Adipocyte (in vitro differentiated cells): ENCODE results near the gene CHMP6.

Experiments
- DNase-seq: peaks from one replicate; pipeline ENCODE4 v3.0.0-alpha.2; 2015; ENCODE audit warnings: low read depth
- H3K27me3 ChIP-seq: replicated peaks from 2 replicates; pipeline ENCODE4 v1.7.0; 2013; ENCODE audit warnings: mild to moderate bottlenecking, low read length, moderate library complexity; ENCODE audit not compliant: control insufficient read depth, insufficient read depth
- H3K36me3 ChIP-seq: 2 replicates; pipeline ENCODE4 v1.7.0; 2013; ENCODE audit warnings: low read length, mild to moderate bottlenecking, moderate library complexity; ENCODE audit not compliant: control insufficient read depth, insufficient read depth, severe bottlenecking
- H3K4me1 ChIP-seq: 2 replicates; pipeline ENCODE4 v1.7.0; 2013; ENCODE audit warnings: mild to moderate bottlenecking, low read length, moderate library complexity; ENCODE audit not compliant: control insufficient read depth, insufficient read depth
- H3K4me3 ChIP-seq: 2 replicates; pipeline ENCODE4 v1.7.0; 2013; ENCODE audit warnings: mild to moderate bottlenecking, low read length, moderate library complexity
- H3K9ac ChIP-seq: 2 replicates; pipeline ENCODE4 v1.7.0; 2013; ENCODE audit warnings: mild to moderate bottlenecking, low read length, moderate library complexity
- H3K9me3 ChIP-seq: 2 replicates; pipeline ENCODE4 v1.7.0; 2013; ENCODE audit warnings: mild to moderate bottlenecking, low read length, moderate library complexity; ENCODE audit not compliant: control insufficient read depth

Gene CHMP6

GRCh38 chr17:81037026-81037797, 45.6 kb downstream of the CHMP6 start:
- Histone ChIP-seq H3K4me1 (peaks cover 43% of the 10 kb centered on the region), H3K36me3 (no peaks in the 10 kb centered on the region), H3K9me3 (no peaks in the 10 kb centered on the region), H3K4me3 (peak overlapping the region; percentile 79), H3K27me3 (no peaks in the 10 kb centered on the region), H3K9ac (no peak overlapping the region)
- no peak for DNase-seq

- H3K27me3 ChIP-seq = no peaks in the 10 kb centered on the region
- H3K9me3 ChIP-seq = no peaks in the 10 kb centered on the region
- H3K36me3 ChIP-seq = no peaks in the 10 kb centered on the region
- DNase-seq = no peak
- H3K9ac ChIP-seq = no peak overlapping the region
- H3K4me1 ChIP-seq = peaks cover 43% of the 10 kb centered on the region
- no peak overlapping the region for H3K4me3 ChIP-seq
Measured at GRCh38 chr17:81037798-81038733, 46.4 kb downstream of the CHMP6 start.

GRCh38 chr17:81039096-81039495, 47.5 kb downstream of the CHMP6 start:
- no peak for DNase-seq
- Histone ChIP-seq H3K9ac (no peak overlapping the region), H3K4me3 (no peak overlapping the region), H3K4me1 (peaks cover 40% of the 10 kb centered on the region), H3K27me3 (no peaks in the 10 kb centered on the region), H3K36me3 (no peaks in the 10 kb centered on the region), H3K9me3 (no peaks in the 10 kb centered on the region)

- no peaks in the 10 kb centered on the region for H3K36me3 ChIP-seq
- H3K9me3 ChIP-seq = no peaks in the 10 kb centered on the region
- H3K4me3 ChIP-seq = peak overlapping the region; percentile 34
- H3K27me3 ChIP-seq = no peaks in the 10 kb centered on the region
- H3K4me1 ChIP-seq = peaks cover 49% of the 10 kb centered on the region
- H3K9ac ChIP-seq = peak overlapping the region; percentile 63
- peak; percentile 76 for DNase-seq
Measured at GRCh38 chr17:81039854-81040758, 48.5 kb downstream of the CHMP6 start.

GRCh38 chr17:81040791-81041337, 49.2 kb downstream of the CHMP6 start:
- Histone ChIP-seq H3K9me3 (no peaks in the 10 kb centered on the region), H3K9ac (peak overlapping the region; percentile 63), H3K27me3 (no peaks in the 10 kb centered on the region), H3K4me3 (peak overlapping the region; percentile 34), H3K36me3 (no peaks in the 10 kb centered on the region), H3K4me1 (peaks cover 55% of the 10 kb centered on the region)
- DNase-seq = no peak

DNA sequence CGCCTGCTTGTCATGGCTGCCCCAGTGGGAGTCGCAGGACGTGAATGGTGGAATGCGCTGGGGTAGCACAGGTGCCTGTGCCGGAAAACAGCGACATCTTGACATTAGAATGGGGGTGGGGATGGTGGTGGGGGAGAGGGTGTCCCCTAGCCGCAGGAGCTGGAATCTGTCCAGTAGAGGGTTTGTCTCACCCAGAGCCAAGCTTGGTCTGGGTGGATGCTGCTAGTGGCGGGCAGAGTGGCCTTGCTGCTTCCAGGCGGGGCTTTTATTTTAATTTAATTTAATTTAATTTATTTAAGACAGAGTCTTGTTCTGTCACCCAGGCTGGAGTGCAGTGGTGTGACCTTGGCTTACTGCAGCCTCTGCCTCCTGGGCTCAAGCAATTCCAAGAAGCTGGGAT, 51.0 kb downstream of the CHMP6 start:
- peaks cover 46% of the 10 kb centered on the region for H3K4me1 ChIP-seq
- H3K9ac ChIP-seq = no peak overlapping the region
- no peaks in the 10 kb centered on the region for H3K36me3 ChIP-seq
- no peaks in the 10 kb centered on the region for H3K9me3 ChIP-seq
- no peak for DNase-seq
- H3K4me3 ChIP-seq = no peak overlapping the region
- no peaks in the 10 kb centered on the region for H3K27me3 ChIP-seq

DNA sequence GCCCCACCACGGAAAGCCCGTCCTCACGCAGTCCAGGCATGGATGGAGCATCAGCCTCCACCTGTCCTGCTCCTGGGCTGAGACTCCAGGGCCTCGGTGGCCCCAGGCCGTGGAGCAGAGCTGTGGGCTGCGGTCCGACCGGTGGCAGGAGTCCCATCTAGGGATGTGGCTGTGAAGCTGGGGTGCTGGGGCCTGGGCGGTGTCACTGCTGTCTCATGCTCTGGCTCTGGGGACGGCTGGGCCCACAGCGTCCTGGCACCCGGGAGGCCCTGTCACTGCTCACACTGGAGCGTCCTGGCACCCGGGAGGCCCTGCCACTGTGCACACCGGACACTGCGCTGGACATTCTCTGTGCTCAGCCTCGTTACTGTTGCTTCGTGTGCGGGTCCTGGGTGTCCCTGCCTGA, 51.7 kb downstream of the CHMP6 start:
- Histone ChIP-seq H3K36me3 (no peaks in the 10 kb centered on the region), H3K4me3 (no peak overlapping the region), H3K27me3 (no peaks in the 10 kb centered on the region), H3K9me3 (no peaks in the 10 kb centered on the region), H3K4me1 (peaks cover 44% of the 10 kb centered on the region), H3K9ac (no peak overlapping the region)
- no peak for DNase-seq

DNA sequence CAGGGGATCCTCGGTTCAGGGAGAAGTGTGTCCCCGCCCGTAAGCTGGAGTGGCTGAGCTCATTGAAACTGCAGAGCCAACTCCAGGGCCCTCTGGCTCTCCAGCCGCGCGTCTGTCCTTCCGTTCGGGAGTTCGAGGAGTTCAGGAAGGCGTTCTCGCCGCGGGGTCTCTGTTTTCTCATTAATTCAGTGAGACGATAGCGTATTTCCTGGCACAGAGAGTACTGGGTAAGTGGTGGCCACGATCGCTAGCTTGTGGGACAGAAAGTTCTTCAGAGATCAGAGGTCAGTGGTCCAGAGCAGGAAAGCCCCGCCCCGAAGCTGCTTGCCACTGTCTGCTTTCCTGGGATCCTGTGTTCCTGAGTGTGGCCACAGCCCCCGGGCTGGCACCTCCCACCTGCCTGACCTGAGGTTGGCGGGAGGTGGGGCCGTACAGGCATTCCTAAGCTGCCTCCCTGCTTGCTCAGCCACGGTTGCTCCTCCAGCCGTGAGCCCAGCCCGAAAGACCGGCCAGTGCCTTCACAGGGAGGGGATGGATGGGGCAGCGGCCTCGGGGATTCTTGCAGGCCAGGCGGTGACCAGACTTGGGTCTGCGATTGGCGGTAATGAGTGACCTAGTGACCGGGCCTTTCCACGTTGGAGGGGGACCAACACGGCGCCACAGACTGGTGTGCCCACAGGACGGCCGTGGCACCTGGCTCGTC, 52.2 kb downstream of the CHMP6 start:
- Histone ChIP-seq H3K9me3 (no peaks in the 10 kb centered on the region), H3K9ac (no peak overlapping the region), H3K27me3 (no peaks in the 10 kb centered on the region), H3K4me1 (peaks cover 42% of the 10 kb centered on the region), H3K4me3 (no peak overlapping the region), H3K36me3 (no peaks in the 10 kb centered on the region)
- no peak for DNase-seq

DNA sequence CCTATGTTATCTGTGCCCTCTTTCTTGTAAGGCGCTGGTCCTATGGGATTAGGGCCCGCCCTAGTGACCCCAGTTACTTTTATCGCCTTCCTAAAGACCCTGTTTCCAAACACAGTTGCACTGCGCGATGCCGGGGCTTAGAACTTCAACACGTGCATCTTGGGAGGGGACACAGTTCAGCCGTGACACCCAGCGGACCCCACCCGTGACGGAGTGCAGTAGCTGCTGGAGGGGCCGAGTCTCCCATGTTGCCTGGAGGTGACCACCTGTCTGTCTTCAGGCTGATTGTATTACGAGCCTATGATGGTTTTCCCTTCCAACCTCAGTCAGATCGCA, 52.8 kb downstream of the CHMP6 start:
- Histone ChIP-seq H3K36me3 (no peaks in the 10 kb centered on the region), H3K4me1 (peaks cover 39% of the 10 kb centered on the region), H3K9ac (no peak overlapping the region), H3K9me3 (no peaks in the 10 kb centered on the region), H3K4me3 (peak overlapping the region; percentile 38), H3K27me3 (no peaks in the 10 kb centered on the region)
- DNase-seq = no peak

- Histone ChIP-seq H3K9me3 (no peaks in the 10 kb centered on the region), H3K27me3 (no peaks in the 10 kb centered on the region), H3K9ac (peak overlapping the region; percentile 29), H3K4me1 (peaks cover 35% of the 10 kb centered on the region), H3K4me3 (peak overlapping the region; percentile 38), H3K36me3 (no peaks in the 10 kb centered on the region)
- DNase-seq = peak; percentile 49
Measured at GRCh38 chr17:81044764-81045589, 53.3 kb downstream of the CHMP6 start.
